Activated T-cell treated with anti-CD3 and anti-CD28 coated beads for 24 hours (primary cell): ENCODE data around the gene TEX51.

ENCODE experiments used
- DNase-seq: peaks from one replicate; pipeline ENCODE4 v3.0.0-alpha.2; 2020; ENCODE audit warnings: low read depth

TEX51 gene

DNA sequence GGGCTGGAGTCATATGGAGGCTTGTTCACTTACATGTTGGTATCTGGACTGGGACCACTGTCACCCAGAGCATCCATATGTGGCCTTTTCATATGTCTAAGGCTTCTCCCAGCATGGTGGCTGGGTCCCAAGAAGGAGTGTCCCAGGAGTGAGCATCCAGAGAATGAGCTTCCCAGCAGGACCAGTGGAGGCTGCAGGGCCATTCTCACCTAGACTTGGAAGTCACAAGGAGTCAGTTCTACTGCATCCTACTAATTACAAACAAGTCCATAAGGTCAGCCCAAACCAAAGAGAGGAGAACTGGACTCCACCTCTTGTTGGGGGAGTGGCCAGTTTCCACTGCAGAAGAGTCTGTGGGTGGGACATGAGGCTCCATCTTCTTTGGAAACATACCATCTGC lies 5.1 kb upstream of the TEX51 start:
- no peak for DNase-seq

DNA sequence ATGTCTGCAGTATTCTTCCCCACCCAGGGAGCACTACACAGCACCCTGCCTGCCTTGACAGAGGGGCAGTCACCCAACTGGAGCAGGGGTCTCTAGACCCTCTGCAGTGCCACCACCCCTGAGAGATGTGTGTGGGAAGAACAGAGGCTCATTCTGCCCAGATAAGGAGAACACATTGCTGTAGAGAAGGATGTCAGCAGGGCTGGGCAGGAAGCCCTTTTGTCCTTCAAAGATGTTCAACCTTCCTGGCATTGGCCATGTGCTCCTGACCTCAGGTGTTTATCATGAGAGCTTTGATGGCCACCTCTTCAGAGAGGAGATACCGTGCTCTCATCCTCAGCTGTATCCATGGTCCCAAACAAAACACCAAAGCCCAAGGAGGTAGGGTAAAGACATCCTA lies 4.6 kb upstream of the TEX51 start:
- DNase-seq = no peak

DNA sequence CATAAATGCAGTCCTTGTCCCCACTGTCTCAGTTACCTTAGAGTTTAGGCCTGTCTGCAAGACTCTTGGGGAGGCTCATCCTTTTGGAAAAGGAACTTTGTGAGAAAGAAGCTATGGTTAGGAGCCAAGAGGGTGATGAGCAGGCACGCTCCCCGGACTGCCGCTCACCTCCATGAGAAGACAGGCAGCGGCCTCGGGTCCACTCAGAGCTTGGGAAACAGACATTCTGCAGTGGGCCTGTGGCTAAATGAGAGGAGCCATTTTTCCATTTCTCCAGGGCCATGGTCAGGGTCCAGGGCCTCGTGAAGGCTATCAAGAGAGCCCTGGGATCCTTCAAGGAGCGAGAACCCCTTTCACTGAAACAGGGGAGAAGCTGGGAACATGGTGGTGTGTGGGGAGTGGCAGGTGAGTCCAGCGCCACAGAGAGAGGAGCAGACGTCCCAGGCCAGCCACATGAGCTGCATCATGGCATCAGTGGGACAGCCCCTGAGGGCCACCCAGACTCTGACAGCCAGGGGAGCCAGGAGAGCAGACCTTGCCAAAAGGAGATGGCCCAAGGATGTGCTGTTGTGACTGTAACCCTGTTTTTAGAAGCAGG lies 4.0 kb upstream of the TEX51 start:
- DNase-seq = no peak

DNA sequence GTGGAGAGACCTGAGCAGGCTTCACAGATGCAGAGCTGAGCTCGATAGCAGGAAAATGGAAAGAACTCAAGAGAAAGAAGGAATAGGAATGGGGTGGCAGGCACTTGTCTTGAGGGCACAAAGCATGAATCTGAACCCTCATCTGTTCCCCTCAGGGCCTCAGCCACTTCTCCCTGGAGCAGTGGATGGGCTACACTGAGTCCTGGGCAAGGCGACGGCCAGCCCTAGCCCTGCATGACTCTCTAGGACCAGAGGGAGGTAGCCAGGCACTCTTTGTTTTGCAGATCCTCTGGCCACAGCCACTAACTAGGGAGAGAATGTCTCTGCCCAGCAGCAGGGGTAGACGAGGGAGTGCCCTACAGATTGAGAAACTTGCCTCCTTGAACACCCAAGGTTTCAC lies 3.4 kb upstream of the TEX51 start:
- no peak for DNase-seq

DNA sequence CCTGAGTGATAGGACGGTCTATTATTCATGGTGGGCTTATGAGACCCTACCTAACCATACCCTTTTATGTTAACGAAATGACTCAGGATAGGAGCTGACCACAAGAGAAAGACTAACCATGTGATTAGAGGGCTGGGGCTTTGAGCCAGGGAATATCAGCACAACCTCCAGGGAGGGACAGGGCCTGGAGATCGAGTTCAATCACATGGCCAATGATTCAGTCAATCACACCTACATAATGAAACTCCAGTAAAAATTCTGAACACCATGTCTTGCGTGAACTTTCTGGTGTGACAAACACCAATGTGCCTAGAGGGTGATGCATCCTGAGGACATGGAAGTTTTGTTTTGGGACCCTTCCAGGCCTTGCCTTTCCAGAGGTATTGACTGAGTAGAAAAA lies 2.2 kb upstream of the TEX51 start:
- no peak for DNase-seq

DNA sequence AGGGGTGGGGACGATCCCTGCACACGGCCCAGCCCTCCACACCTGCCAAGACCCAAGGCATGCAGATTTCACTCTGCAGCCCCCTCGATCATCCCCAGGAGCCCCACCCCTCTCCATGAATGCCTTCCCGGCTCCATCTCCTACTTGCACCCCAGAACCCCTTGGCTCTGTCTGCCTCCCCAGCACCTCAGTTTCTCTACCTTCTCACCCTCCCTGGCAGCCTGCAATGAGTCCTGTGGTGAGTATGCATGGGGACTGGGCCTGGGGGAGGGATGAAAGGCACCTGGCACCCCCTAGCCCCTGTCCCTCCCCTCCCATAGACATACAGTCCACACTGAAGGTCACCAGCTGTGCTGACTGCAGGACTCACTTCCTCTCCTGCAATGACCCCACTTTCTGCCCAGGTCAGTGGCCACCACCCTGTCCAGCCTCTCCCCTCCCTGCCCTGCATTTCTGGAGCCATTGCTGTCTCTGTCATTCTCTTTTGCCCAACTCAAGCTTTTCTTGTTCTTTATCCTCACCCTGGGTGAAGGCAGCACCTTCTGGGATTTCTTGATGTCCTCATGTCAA lies 1.0 kb downstream of the TEX51 start:
- no peak for DNase-seq

DNA sequence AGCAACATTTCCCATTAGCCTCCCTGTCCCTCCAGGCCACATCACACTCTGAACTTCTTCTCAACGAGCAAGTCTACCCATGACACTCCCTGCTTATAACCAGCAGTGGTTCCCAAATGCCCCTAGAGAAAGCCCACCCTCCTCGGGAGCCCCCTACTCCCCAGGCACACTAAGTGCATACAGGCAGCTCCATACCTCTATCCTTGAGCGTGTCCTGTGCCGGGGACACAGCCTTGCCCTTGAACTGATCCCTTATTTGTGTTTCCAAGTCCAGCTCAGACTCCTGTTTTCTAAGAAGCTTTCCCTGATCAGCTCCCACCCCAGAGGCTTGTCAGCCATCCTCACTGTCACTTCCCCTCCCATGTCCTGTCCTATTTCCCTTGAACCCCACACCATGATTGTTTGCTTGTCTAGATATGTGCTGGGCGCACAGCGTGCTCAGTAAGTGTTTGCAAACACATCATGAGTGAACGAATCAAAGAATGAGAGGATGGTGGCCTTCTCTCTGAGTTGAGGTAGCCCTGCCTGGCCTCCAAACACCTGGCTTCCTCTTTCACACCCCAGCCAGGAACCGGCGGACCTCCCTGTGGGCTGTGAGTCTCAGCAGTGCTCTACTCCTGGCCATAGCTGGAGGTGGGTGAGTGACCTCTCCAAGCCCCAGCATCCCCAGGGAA lies 2.1 kb downstream of the TEX51 start:
- no peak for DNase-seq

DNA sequence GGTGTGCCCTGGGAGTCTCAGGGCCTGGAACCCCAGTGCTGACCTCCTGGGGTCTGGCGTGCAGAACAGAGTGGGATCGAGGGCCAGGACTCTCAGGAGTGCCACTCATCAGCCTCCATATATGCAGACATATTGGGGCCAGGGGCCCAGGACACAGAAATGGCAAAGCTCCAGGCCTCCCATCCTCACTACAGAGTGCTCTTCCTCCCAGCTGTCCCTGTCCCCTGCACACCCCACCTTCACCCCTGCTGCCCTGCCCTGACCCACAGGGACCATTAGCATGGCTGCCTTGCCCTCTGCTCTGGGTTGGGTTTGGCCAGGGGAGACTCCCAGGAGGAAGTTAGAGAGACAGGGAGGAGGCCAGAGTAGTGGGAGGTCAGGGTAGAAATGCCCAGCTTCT lies 2.8 kb downstream of the TEX51 start:
- DNase-seq = no peak

DNA sequence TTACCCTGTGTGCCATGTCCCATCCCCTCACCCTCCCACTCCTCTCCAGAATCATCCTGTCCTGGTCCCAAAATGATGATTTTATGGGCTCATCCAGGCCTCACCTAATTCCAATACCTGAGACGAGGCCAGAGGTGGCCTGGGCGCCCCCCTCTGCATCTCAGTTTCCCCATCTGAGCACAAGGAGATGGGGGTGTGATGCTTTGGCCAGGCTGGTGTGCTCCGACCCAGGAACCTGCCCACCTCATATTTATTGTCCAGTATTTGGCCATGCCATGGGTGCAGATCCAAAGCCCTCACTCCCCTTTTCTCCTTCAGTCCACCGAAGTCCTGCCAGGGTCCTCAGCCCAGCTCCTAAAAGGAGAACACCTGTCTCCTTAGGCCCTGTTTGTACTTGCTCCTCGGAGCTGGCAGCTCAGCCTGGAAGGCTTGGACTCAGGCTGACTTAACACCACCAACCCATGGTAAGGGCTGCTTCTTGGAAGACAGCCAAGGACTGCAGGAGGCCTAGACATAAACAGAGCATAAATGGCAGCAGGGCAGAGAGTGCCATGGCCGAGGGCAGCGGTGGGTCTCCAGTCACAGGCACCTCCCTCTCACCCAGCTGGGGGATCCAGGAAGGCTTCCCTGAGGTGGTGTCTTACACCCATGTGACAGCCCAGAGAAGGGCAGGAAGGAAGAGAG lies 3.6 kb downstream of the TEX51 start:
- DNase-seq = no peak

DNA sequence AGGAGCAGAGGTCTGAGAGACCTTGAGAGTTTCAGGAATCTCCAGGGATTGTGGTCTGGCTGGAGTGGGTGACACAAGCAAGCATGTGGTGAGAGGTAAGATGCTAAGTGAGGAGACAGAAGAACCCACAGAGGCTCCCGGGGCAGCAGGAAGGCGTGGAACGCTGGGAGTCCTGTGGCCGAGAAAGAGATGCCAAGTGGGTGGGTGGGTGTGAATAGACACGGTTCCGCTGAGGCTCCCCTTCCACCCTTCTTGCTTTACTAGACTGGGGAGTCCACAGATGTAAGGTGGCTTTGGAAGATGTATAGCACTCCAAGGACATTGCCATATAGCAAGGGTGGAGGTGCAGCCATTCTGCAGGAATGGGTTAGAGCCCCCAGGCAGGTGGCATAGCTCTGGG lies 4.2 kb downstream of the TEX51 start:
- no peak for DNase-seq

DNA sequence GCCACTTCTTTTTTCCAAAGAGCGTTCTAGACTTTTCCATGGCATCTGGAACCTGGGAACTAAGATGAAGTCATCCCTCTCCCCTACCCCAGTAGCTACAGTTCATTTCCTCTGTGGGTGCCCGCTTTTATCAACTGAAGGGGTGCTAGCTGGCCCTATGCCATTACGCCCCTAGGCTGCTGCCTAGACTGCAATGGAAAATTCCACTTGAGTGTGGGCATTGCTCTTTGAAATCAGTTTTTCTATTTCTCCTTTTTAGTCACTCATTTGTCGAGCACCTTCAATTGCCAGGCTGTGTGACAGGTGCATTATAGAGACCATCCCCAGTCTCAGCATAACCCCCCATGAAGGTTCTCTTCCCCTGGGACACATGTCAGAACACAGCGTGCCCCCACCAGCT lies 7.3 kb downstream of the TEX51 start:
- DNase-seq = no peak

DNA sequence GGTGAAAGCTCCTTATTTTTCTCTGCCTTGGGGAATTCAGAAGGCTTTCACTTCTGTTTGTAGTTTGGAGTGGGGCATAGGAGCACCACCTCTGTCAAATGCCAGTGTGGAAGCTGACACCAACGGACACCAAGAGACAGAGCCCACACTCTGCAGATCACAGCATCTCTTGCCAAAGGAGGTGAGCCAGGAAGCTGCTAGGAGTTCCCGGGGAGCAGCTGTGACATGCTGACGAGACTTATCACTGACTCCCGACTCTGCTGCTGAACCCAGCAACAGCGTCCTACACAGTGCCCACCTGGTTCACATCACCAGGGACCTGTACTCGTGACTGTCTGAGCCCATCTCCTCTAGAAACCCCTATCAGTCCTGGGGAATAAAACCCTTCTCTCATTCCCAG lies 8.1 kb downstream of the TEX51 start:
- no peak for DNase-seq

DNA sequence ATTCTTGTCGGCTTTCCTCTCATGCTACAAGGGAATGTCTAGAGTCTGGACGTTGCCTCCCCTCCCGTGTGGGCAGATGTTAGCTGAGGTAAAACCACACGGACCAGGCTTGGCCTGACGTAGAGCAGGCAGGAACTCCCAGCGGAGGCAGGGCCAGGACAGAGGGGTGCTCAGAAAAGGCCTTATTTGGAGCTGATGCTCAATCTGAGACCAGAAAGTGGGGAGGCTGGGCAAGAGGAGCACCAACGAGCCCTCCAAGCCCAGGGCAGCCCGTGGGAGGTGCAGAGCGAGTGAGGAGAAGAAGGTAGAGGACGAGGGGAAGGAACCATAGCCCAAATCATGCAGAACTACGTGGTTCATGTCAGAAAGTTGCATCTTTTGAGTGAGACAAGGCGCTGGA lies 9.0 kb downstream of the TEX51 start:
- no peak for DNase-seq

DNA sequence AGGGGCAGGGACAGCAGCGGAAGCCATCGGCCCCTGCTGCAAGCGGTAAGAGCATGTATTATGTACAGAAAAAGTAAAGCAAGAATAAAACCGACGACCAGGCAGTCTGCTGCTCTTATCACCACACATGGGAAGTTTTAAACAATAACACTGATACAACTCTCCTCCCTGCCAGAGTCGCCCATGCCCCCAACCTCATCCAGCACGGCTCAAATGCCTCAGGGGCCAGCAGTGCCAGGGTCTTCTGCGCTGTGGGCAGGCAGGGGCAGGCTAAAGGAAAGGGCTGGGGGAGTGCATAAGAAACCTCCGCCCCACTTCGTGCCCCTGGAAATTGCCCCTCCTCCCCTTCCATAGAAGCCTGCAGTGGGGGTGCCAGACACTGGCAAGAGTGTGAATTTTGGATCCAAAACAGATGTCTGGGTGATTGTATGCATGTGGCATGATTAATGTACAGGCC lies 10.1 kb downstream of the TEX51 start:
- no peak for DNase-seq

DNA sequence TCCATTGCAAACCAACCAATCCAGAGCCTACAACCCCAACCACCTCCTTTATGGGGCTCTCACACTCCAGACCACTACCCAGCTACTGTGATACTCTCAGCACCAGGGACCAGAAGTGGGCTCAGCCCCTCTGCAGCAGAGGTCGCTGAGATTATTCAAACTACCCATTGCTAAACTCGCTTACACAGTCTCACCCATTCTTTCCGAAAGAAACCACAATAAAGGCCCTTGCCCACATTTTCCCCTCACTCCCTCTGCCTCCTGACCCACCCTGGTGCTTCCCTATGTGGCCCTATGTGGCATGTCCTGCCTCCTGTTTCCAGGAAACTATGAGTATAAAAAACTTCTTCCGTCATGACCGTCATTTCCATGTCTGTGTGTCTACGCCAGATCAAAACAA lies 10.7 kb downstream of the TEX51 start:
- no peak for DNase-seq

DNA sequence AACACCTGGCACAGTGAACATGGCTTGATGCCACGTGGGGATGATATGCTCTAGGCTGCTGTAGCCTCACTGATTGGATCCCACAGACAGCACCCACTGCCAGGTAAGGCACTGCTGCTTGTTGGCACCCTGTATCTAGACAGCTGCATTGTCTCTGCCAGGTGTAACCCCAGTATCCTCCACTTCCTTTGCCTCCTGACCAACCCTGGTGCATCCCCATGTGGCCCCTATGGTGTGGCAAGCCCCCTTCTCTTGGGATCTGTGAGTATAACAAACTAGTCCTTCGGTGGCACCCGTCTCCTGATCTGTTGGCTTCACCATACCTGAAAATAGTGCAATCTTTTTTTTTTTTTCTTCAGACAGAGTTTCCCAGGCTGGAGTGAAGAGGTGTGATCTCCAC lies 11.1 kb downstream of the TEX51 start:
- DNase-seq = no peak

DNA sequence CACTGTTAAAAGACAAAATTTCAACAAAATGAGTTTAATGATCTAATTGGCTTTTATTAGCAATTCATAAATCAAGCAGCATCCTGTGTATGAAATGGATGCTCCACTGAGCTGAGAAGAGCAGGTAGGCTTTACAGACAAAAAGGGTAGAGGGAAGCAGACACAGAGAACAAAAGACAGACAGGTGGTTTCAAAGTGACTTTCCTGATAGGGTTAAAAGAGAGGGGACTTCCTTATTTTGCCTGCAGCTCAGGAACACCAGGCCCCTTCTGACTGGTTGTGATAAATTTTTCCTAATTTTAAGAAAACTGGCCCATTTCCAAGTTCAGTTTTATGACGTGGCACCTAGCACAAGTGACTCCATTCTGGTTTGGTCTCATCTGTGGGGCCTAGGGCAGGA lies 11.9 kb downstream of the TEX51 start:
- no peak for DNase-seq

DNA sequence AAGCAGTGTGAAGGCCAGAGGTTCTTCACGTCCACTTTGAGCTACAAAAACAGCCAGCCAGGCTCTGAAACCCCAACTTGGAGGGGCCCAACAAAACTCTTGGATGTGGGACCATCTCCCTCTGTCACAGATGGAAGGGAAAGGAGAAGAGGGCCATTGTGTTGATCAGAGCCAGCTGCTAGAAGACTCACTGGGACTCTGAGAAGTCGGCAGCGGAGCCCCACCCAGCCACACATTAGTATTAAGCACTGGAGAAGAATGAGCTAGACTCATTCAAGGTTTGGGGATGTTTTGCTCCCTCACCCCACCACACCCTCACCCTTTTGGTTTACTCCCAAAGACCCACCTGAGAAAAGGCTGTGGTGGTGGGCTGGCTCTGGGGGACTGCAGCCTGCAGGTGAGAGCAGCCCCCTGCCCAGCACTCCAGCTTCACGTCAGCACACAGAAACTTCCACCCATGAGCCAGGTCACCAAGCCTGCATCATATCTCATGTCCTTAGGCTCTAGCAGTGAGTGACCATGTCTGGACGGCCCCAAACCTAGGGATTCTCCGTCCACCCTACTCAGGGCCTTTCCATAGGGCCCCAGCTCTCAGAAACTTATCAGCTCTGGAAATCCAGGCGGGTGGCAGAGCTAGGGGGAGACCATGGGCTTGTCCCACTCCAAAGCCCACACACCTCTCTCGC lies 12.6 kb downstream of the TEX51 start:
- DNase-seq = no peak

DNA sequence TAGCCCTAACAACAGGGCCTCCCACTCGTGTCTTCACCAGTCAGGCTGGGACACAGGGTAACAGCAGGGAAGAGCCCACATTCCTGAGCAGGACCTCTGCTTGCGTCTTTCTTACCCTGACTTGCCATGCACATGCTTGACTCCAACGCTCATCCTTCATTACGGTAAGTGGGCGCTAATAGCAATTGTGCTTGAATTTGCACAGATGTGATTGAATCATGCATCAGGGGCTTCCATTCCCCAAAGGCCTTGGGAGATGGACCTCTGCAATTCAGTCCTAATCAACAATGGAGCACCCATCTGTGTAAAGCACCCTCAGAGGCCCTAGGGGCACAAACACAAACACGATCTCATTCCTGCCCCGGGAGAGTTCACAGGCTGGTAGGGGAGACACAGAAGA lies 13.5 kb downstream of the TEX51 start:
- no peak for DNase-seq

DNA sequence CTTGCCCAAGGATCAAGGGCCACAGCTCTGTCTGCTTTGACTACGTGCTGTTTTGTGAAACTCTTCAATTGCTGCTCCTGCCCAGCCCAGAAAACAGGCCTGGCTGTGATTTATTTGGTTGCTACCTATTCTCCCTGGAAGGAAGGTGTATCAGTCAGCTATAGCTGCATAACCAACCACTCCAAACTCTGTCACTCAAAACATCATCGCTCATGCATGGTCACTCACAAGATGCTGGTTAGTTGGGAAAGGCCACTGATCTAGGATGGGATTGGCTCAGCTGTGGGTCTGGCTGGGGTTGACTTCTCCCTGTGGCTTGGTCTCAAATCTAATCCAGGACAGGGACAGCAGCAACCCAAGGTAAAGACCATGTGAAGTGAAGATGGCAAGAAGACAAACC lies 14.6 kb downstream of the TEX51 start:
- DNase-seq = no peak

DNA sequence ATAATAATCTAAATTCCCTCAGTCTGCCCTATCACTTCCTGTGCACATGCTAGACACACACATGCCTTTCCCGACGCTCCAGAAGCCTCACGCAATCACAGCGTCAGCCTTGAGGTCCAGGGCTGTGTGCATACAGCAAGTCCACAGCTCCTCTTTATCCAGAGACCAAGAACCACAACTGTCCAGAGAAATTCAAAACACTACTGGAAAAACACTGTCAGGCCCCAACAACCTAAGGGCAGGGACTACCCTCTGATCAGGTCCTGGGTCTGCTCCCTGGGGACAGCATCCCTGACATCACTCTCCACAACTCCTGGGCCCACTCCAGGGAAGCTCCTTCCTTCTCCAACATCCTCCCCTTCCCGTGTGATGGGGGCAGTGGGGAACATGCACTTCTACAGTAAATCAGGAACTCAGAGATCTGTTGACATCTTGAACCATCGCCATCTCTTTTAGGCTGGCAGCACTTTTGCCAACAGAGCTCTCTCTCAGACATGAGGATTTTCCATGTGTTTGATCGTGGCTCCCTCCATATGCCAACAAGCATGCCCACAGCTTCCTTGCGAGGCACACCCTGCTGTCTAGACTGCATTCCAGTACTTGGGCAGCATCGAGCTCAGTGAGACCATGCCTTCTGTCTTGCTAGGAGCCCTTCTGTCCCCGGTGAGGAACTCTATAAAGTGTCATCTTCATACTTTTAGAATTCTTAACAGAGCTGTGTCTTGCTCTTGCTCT lies 15.4 kb downstream of the TEX51 start:
- no peak for DNase-seq
